Activated CD8-positive, alpha-beta memory T cell treated with anti-CD3 and anti-CD28 coated beads for 24 hours (primary cell): ENCODE results near the gene NBPF3.
"Not testable (repeated sequence)": the region's sequence is repeated elsewhere in the genome, so short reads cannot be mapped to it uniquely, and the experiment has no call there.

Experiments used
- DNase-seq: peaks from one replicate; pipeline ENCODE4 v3.0.0-alpha.2; 2020

The NBPF3 gene

DNA sequence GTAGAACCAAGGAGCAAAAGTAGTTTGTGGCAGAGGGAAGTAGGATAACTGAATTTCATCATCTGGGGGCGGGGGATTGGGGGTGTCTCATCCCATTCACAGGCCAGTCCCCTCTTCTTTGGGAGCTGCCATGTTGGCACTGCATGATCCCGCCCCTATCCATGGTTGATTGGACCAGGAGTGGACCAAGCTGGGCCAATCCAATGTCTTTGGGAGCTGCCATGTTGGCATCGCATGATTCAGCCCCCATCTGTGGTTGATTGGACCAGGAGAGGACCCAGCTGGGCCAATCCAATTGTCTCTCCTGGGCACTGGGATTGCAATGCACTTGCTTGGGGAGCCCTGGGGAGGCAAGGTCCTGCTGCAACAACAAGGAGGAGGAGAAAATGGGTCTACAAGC, 56.9 kb downstream of the NBPF3 start:
- no peak for DNase-seq

DNA sequence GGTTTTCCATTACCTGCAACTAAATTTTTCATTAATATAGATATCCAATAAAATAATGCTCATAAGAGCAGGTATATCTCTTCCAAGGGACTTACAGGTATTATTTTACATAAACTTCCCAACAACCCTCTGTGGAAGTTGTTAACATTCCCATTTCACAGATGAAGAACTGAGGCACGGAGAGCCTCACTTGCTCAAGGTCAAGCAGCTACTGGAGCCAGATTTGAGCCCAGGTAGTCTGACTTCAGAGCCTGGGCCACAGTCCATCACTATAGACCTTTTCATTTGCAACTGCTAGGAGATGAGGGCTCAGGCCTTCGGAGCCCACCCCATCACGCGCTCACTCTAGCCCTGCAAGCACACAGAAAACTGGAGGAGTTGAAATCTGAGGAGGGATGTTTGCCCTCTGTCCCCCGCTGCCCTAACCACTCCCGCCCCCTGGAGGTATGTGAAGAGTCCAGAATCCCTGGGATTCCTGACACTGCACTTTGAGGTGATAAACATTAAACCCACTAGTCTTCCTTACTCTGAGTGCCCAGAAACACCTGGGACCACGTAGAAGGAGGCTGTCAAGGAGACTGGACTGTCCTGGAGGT, 57.6 kb downstream of the NBPF3 start:
- DNase-seq, result no peak

GRCh38 chr1:21499283-21499950, 59.5 kb downstream of the NBPF3 start:
- no peak for DNase-seq

DNA sequence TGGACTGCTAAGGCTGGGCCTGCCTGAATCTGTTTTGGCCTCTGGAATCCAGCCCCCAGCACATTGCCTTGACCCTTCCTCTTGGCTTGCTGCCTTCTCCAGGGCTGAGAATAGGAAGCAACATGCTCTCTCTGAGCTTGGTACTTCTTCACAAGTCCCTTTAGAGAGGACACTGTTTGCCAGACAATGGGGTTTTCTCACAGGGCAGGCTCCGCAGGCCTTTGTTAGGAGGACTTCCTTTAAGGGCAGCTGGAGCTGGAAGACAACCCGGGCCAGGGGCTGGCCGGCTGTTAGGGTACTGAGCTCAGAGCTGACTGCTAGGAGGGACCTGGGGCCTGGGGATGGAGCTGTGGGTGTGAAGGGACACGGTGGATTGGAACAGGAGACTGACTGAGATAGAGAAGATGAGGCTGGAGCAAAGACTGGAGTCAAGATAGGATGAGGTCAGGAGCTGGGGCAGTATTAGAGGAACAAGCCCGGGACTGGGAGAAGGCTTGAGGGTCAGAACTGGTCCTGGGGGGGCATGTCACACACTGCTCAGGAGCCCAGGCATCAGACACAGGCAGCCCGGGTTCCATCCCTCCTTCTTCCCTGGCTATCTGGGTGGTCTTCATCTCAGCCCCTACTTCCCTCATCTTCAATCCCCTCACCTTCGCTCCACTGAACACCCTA, 63.9 kb downstream of the NBPF3 start:
- DNase-seq, result no peak

GRCh38 chr1:21506804-21507203, 66.9 kb downstream of the NBPF3 start:
- DNase-seq, result no peak

- DNase-seq, result no peak
Measured at GRCh38 chr1:21507511-21508270, 67.8 kb downstream of the NBPF3 start.

DNA sequence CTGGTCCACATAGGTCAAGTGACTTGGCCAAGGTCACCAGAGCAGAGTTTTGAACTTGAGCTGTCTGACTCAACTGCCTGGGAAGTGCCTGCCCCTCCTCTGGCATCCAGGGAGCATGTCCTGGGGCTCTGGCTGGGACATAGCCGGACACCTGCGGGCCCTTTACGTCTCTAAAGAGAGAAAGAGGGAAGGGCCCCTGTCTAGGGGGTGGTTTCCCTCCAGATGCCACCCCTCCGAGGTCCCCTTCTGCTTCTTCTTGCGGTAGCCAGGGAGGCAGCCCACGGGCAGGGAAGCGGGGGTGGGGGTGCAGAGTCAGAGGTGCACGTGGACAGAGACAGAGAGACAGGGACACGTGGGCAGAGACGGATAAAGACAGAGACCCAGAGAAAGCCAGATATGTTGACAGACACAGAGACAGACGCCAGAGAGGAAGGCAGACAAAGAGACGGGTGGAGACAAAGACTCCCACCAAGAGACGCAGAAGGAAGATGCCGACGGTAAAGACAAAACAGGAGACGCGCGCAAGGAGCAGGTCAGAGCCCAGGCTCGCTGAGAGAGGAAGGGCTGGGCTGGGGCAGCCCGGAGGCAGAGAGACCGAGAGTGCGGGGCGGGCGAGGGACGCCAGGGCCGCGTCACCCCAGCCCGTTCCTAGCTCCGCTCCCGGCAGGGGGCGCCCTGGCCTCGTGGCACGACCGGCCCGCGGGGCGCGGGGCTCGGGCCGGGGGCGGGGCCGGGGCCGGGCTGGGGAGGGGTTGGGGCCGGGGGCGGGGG, 68.8 kb downstream of the NBPF3 start:
- peak; percentile 85 for DNase-seq

DNA sequence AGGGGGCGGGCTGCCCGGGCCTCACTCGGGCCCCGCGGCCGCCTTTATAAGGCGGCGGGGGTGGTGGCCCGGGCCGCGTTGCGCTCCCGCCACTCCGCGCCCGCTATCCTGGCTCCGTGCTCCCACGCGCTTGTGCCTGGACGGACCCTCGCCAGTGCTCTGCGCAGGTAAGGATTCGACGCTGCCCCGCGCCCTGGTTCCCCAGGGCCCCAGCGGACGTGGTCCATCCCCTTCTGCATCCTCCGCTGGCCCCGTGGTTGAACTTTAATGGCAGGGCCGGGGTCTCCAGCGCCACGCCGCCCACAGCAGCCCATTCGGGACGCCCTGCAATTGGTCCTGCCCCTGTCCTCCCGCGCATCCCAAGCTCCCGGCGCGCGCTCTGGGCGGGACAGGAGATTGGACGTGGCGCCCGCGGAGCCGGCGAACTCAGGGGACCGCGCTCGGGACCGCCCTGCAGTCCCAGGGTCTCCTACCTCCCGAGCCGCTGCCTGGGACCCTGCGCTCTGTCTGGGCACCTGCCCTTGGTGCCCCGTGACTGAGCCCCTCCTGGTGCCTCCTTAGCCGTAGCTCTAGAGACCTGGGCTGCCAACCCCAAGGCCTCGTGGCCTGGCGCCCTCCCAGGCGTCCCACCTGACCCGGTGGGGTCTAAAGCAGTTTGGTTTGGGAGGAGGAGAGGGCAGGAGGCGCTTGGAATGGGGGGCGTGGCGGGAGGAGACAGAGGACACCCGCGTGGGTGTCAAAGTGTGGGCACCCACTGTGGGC, 69.6 kb downstream of the NBPF3 start, which contains the start of gene ALPL:
TSS of gene ALPL (plus strand) at position 73 of the 762 bp plus-strand sequence. CDS start 44,659 bp downstream, outside the sequence.
- DNase-seq, result no peak

DNA sequence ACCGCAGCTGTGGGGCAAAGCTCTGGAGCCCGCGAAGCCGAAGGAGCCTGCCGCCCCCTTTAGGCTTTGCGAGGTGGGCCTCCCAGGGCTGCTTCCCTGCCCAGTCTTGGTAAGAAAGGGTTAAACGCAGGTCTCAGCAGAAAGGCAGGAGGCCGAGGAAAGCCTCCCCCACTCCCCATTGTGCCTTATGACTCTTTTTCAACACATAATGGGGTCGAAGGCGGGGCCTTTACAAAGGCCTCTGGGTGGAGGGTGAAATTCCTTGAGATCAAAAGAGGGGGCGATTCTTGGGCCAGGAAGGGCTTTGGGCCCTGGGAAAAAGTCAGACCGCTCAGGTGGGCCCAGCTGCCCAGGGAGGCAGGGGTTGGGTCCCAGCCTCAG, 70.2 kb downstream of the NBPF3 start:
- DNase-seq, result no peak

DNA sequence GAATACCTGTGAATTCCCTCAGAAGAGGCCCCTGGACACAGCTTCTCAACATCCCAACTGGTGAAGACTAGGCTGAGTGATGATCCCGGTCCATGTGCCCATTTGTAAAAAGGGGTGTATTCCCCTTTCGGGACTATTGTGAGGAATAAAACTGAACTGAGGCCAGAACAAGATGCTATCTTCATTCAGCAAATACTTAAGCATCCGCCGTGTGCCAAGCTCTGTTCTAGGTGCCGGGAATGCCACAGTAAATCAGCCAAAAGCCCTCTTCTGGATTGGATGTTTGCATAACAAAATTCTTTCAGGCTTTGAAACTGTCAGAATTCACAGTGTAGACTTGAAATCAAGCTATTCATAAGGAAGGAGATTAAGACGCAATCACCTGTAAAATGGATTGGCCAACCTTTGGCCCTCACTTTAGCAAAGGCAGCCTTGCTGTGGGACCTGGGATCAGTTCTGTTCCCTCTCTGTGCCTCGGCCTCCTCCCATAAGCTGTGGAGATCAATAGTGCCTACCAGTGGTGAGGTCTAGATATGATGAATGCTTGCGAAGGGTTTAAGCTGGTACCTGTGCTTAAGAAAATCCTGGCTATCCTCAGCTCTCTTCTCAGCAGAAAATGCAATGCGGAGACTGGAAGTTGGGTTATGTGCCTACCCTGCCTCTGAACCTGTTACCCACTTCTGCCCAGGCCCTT, 71.1 kb downstream of the NBPF3 start:
- DNase-seq, result no peak

DNA sequence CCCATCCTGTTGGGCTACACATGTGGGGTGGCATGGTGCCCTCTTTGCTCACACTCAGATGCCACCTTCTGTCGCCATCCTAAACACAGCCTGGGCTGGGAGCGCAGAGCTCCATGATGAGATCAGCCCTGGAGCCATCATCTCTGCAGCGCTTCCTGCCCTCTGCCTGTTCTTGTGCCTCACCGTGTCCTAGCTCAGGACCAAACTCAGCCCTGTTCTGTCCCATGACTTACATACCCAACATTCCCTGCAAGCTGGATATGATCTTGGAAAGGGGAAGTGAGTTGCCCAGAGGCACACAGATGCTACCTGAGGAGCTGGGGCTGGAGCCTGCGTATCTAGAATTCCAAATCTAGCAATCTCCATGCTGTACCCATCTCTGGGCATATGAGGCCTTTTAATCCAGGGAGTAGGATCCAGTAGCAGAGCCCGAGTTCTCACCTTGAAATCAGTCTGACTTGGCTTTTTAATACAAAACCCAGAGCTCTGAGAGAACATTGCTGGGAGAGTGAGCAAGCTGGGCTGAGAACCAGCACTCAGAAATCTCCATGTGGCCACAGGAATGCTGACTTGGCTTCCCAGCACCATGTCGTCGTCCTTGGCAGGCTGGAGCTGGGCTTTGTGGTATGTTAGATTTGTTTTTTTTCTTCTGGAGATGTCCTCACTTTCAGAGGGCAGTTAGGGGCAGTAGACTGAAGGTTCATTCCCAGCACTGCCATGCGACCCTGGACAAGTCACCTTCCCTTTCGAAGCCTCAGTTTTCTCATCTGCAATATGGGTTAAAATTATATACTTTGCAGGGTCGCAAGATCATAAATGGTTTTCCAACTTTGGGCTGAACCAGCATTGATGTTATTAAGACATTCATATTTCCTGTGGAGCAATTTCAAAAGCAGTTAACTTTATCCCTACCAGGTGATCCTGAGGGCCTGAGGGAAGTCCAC, 71.9 kb downstream of the NBPF3 start:
- DNase-seq, result no peak

DNA sequence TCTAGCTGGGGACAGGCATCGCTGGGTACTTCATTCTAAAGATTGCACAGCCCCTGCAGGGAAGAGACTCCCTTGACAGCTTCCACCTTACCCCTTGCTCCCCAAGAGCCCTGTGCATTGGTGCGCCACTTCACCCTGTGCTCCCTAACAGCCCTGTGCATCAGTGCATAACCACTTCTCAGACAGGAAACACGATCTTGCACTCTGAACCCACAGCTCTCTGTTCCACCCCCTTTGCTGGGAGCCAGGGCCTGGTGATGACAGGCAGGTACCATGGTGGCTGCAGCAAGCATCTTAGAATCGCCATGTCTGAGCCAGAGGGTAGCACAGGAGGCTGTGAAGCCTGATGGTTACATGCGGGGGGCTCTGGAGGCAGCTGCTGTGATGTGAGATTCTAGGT, 74.3 kb downstream of the NBPF3 start:
- DNase-seq, result no peak

- no peak for DNase-seq
Measured at GRCh38 chr1:21517161-21517589, 77.2 kb downstream of the NBPF3 start.

- DNase-seq, result no peak
Measured at GRCh38 chr1:21517660-21518480, 77.9 kb downstream of the NBPF3 start.

DNA sequence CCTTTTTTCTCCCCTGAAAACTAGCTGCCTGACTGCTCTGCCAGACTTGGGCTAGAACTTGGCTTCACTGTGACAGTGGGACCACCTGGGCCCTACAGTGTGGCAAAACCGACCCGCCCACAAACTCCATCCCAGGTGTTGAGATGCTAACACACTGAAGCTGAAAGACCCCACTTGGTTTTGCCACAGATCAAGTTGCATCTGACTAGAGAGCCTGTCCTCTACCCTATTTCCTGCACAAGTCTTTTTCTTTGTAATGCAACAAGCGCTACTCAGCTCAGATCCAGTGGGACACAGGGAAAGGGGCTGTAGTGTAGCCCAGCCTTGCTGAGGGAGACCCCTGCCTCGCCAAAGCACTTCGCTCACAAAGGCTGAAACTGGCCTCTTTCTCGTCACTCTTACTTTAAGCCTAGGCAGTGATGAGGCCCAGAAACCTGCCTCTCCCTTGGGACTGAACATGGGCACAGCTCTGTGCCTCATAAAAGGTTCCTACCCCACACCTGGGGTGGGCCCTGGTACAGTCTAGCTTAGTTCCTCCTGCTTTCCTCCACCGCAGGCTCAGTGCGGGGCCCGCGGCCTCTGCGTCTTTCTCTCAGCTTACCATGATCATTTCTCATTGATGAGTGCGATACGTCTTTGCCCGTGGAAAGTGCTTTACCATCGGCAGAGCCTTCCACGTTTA, 79.0 kb downstream of the NBPF3 start:
- no peak for DNase-seq

DNA sequence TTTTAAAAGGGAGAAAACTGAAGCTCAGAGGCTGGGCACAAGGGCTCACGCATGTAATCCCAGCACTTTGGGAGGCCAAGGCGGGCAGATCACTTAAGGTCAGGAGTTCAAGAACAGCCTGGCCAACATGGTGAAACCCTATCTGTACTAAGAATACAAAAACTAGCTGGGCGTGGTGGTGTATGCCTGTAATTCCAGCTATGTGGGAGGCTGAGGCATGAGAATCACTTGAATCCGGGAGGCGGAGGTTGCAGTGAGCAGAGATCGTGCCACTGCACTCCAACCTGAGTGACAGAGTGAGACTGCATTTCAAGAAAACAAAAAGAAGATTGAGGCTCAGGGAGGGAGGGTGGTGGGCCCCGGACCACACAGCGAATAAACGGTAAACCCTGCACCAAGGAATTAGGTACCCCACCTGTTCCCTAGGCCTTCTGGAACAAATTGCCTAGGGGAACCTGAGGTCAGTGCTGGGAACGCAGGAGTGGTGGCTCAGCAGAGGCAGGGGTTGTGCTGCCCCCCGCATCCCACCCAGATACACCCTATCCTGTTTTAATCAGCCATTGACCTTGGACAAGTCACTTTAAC, 79.6 kb downstream of the NBPF3 start:
- not testable (repeated sequence) for DNase-seq

DNA sequence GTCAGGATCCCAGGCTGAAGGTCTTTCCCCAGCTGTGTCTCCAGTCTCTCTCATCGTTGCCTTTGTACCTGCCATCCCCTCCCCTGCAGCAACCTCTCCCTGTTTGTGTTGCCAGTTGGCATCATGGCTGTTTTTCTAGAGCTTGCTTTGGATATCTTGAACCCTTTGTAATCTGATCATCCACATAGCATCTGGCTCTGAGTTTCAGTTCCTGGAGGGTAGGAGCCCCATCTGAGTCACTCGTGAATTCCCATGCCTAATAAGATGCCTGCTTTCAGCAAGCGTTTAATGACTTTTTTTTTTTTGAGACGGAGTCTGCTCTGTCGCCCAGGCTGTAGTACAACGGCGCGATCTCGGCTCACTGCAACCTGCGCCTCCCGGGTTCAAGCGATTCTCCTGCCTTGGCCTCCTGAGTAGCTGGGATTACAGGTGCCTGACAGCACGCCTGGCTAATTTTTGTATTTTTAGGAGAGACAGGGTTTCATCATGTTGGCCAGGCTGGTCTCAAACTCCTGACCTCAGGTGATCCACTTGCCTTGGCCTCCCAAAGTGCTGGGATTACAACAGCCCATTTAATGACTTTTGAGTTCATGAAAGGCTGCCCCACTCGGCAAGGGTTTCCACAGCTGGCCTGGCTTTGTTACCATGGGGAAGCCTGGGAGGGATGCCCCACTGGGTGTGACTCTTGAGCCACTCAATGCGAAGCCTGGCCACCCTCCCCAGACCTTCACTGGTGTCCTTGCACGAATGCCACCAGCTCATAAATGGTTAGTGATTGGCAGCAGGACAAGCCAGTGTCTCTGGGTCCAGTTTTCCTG, 81.2 kb downstream of the NBPF3 start:
- no peak for DNase-seq
